NCI-H524 treated with DMSO at 0.1 percent for 48 hours (cell line): ENCODE data around the gene STPG2.
"Not testable (repeated sequence)": the region's sequence is repeated elsewhere in the genome, so short reads cannot be mapped to it uniquely, and the experiment has no call there.

Source experiments
- DNase-seq: peaks from one replicate; lab custom pipeline; 2025; lab: John Stamatoyannopoulos, UW

The STPG2 gene

DNA sequence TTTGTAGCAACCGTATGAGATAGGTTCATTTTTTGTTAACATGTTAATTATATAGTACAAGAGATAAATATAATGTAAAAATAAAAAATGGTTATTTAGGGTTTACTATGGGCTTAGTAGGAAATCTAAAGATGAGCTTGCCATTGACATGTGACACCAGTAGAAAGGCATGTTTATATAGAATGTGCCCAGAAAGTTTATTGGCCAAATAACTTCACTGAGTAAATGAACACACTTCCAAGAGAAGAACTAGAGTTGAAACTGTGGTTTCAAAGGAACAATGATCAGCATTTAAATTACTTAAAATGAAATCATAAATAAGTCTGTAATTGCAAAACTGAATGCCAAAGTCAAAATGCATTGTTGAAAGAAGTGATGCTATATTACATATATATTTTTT, 503.3 kb downstream of the STPG2 start:
- DNase-seq: no peak

DNA sequence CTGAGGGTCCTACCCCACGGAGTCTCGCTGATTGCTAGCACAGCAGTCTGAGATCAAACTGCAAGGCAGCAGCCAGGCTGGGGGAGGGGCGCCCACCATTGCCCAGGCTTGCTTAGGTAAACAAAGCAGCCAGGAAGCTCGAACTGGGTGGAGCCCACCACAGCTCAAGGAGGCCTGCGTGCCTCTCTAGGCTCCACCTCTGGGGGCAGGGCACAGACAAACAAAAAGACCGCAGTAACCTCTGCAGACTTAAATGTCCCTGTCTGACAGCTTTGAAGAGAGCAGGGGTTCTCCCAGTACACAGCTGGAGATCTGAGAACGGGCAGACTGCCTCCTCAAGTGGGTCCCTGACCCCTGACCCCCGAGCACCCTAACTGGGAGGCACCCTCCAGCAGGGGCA, 509.4 kb downstream of the STPG2 start:
- DNase-seq: not testable (repeated sequence)

- no peak for DNase-seq
These were observed 515.5 kb downstream of the STPG2 start for GRCh38 chr4:97627750-97628149.

DNA sequence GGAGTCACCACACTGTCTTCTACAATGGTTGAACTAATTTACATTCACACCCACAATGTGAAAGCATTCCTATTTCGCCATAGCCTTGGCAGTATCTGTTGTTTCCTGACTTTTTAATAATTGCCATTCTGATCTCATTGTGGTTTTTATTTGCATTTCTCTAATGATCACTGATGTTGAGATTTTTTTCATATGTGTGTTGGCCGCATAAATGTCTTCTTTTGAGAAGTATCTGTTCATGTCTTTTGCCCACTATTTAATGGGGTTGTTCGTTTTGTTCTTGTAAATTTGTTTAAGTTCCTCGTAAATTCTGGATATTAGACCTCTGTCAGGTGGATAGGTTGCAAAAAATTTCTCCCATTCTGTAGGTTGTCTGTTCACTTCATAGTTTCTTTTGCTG, 519.1 kb downstream of the STPG2 start:
- no peak for DNase-seq

- DNase-seq: no peak
These were observed 537.3 kb downstream of the STPG2 start for GRCh38 chr4:97605932-97606331.

GRCh38 chr4:97593248-97593647, 550.0 kb downstream of the STPG2 start:
- DNase-seq: no peak

GRCh38 chr4:97590266-97590665, 553.0 kb downstream of the STPG2 start:
- DNase-seq: no peak

GRCh38 chr4:97589481-97590196, 553.6 kb downstream of the STPG2 start:
- DNase-seq: no peak

DNA sequence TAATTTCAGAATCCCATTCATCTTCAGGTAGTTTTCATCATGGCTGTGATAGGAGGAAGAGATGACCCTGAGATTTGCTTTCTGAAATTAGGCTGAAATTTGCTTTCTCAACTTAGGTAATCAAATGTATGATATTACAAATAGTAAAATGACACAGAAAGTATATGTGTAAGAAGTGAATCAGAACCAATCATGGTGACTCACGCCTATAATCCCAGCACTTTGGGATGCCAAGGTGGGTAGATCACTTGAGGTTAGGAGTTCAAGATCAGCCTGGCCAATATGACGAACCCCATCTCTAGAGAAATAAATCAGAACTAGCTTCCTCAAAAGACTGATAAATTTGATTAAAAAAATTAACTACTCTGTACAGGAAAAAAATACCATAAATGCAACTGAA, 555.4 kb downstream of the STPG2 start:
- no peak for DNase-seq

- no peak for DNase-seq
These were observed 558.0 kb downstream of the STPG2 start for GRCh38 chr4:97585274-97585673.

GRCh38 chr4:97582890-97583289, 560.4 kb downstream of the STPG2 start:
- DNase-seq: no peak

DNA sequence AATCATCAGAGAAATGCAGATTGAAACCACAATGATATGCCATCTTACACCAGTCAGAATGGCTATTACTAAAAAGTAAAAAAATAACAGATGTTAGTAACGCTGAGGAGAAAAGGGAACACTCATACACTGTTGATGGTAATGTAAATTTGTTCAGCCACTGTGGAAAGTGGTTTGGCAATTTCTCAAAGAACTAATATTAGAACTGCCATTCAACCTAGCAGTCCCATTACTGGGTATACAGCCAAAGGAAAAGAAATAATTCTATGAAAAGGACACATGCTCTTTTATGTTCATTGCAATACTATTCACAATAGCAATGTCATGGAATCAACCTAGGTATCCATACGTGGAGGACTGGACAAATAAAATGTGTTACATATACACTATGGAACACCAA, 566.3 kb downstream of the STPG2 start:
- no peak for DNase-seq

DNA sequence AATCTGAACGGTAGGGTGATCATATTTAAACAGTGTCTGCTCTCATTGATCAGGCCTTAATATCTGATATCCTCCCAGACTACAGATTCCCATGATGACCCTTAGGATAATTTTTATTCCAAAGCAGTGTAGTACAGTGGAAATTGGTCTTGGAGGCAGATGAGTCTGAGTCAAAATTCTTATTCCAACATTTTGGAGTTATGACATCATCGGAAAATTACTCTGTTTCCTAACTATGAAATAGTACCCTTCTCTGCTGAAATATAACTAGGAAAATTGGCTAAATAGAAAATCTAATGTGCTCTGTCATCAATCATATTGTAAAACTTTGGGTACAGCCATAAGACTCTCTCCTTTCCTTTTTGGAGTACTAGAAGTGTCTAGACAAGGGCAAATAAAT, 583.3 kb downstream of the STPG2 start:
- DNase-seq: no peak

DNA sequence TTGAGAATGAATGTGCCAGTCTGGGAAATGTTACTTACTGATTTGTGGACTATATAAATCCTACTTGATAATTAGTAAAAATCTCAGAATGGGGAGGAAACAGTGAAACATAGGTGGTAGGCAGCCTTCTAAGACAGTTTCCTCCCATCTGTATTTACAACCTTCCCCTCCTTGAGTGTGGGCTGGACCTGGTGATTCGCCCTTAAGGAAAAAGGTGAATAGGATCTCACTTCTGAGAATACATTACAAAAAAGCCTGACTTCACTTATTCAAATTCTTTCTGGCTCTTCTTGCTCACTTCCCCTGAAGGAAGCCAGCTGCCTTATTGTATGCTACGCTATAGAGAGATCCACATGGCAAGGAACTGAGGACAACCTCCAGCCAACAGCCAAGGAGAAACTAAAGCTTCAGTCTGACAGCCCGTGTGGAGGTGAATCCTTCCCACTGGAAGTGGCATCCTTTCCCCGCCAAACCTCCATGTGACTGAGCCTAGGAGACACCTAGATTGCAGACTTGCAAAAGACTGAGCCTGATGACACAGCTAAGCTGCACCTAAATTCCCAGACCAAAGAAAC, 585.0 kb downstream of the STPG2 start:
- no peak for DNase-seq

GRCh38 chr4:97550637-97551036, 592.6 kb downstream of the STPG2 start:
- DNase-seq: not testable (repeated sequence)

- no peak for DNase-seq
These were observed 594.2 kb downstream of the STPG2 start for GRCh38 chr4:97548943-97549583.

GRCh38 chr4:97548186-97548585, 595.1 kb downstream of the STPG2 start:
- DNase-seq: no peak

- DNase-seq: no peak
These were observed 611.9 kb downstream of the STPG2 start for GRCh38 chr4:97531351-97531750.

GRCh38 chr4:97530676-97531075, 612.6 kb downstream of the STPG2 start:
- no peak for DNase-seq

GRCh38 chr4:97525236-97525635, 618.0 kb downstream of the STPG2 start:
- DNase-seq: no peak

GRCh38 chr4:97517939-97518338, 625.3 kb downstream of the STPG2 start:
- DNase-seq: no peak

- DNase-seq: no peak
These were observed 629.4 kb downstream of the STPG2 start for GRCh38 chr4:97513917-97514316.
